Measurements from ENCODE around the gene NSUN3. TPM values are rescaled to one million over a fixed set of nuclear protein-coding genes. Genes with fewer than 3 reads are reported as not detected.

The NSUN3 gene
- total and polyA plus RNA-seq, 2 of the 8 experiments (the other 6 are each of a cell fraction or from before 2014, with no cell fraction given) = 2.1 to 5.1 TPM

DNA sequence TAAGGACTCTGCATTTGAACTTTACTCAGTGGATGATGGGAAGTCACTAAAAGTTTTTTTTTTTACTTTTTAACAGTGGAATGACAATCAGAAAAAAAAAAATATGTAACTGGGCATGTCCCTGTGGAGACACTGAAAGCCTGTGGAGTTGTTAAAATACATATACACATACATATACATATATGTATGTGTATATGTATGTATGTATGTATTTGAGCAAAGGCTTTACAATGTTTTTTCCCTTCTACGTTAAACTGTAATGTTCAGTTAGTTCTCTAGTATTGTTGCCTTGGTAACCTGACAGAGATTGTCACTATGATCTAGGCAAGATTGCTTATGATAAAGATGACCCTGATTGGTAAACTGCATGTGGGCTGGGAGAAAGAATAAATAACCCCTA is 30.3 kb downstream of the NSUN3 start (continued):
- TF ChIP-seq, protein P1, sequence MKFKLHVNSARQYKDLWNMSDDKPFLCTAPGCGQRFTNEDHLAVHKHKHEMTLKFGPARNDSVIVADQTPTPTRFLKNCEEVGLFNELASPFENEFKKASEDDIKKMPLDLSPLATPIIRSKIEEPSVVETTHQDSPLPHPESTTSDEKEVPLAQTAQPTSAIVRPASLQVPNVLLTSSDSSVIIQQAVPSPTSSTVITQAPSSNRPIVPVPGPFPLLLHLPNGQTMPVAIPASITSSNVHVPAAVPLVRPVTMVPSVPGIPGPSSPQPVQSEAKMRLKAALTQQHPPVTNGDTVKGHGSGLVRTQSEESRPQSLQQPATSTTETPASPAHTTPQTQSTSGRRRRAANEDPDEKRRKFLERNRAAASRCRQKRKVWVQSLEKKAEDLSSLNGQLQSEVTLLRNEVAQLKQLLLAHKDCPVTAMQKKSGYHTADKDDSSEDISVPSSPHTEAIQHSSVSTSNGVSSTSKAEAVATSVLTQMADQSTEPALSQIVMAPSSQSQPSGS (IDR thresholded peaks at IDR 0.05; ENCODE audit: low read length) = no peak
